GM20431 (cell line): ENCODE measurements around the gene UAP1L1.
"Not testable (repeated sequence)": the region's sequence is repeated elsewhere in the genome, so short reads cannot be mapped to it uniquely, and the experiment has no call there.

Experiments used
- in situ Hi-C: fragments of 300-500 bp; cut with MseI, MboI; formaldehyde crosslinking; loops from one replicate; pipeline ENCODE4 v1.15.0; 2020; ENCODE audit warnings: low sequenced_read_pairs; ENCODE audit not compliant: unreplicated experiment

Gene UAP1L1

DNA sequence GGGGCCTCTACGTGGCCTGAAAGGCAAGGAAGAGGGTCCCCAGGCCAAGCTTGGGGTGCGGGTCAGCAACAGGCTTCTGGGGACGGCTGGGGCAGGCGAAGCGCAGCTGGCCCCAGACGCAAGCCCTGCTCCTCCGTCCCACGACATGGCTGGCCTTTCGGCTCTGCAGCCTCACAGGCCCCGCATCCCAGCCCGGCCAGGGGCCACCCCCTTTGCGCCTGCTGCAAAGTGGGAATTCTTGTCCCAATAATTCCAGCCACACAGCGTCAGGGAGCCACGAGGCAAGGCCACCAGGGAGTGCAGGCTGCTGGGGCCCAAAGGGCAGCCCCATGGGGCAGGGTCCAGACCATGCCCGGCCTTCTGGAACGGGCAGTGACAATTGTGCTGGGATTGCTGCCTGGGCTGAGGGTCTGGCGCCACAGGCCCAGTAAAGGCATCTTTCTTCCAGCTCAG is 22.4 kb upstream of the UAP1L1 start:
- in situ Hi-C loops = no loop called here

DNA sequence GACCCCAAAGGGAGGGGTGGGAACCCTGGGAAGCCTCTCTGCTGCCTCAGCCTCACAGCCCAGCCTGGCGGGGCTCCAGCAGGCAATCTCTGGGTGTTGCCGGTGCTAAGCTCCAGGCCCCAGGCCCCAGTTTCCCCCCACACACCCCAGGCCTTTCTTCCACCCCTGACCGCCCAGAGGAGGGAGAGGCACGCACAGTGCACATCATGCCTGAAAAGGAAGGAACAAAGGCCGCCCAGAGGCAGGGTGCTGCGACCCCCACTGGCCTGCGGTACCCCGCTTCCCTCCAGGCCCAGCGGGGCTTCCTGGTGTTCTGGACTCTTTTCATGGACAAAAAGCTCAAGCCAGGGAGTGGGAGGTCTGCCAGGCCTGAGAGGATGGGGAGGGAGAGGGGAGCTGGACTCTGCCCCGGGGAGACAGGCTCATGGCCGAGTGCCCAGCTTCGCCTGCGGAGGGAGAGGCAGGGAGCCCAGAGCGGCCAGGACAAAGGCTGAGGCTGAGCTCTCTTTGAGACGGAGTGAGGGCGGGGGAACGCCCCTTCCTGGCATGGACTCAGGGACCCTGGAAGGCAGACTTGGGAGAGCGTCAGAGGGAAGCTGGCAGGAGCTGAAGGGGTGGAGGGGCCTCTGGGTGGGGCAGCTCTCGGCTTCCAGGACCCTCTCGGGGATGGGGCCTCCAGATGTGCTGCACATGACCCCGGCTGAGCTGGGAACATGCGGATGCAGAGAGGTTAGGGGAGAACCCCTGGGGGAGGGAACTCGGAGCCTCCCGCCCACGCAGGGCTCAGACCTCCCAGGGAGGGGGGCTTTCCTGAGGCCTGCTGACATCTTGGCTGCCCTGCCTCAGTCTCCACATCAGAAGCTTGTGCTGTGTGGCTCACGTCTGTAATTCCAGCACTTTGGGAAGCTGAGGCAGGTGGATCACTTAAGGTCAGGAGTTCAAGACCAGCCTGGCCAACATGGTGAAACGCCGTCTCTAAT is 21.6 kb upstream of the UAP1L1 start:
- in situ Hi-C loops = no loop called here

- in situ Hi-C loops = no loop called here
Measured at GRCh38 chr9:137056739-137057415, 20.4 kb upstream of the UAP1L1 start.

DNA sequence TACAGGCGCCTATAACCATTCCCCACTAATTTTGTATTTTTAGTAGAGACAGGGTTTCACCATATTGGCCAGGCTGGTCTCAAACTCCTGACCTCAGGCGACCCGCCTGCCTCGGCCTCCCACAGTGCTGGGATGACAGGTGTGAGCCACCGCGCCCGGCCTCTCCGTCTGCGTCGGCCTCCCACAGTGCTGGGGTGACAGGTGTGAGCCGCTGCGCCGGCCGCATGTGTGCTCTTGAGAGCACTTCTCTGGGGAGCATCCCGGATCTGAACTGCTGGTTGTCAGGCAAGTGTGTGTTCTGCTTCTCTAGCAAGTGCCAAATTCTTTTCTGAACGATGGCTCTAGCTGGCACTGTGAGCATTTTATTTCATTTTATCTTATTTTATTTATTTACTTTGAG is 19.8 kb upstream of the UAP1L1 start:
- in situ Hi-C loops = no loop called here

GRCh38 chr9:137058521-137059234 is 18.6 kb upstream of the UAP1L1 start:
- in situ Hi-C loops = no loop called here

DNA sequence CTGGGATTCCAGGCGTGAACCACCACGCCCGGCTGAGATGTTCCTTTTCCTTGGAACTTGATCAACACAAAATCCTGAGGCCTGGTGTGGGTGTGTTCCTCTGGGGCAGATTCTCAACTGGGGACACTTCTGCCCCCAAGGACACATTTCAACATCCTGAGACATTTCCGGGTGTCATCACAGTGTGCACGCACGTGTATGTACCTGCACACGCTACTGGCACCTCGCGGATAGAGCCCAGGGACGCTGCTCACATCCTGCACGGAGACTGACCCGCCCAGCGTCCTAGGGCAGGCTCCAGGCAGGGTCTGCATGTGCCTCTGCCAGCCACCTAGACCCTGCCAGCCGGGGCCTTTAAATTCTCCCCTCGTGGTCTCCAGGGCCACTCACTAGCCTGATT is 14.9 kb upstream of the UAP1L1 start:
- in situ Hi-C loops = no loop called here

- in situ Hi-C loops = not testable (repeated sequence)
Measured at GRCh38 chr9:137062798-137063197, 14.5 kb upstream of the UAP1L1 start.

DNA sequence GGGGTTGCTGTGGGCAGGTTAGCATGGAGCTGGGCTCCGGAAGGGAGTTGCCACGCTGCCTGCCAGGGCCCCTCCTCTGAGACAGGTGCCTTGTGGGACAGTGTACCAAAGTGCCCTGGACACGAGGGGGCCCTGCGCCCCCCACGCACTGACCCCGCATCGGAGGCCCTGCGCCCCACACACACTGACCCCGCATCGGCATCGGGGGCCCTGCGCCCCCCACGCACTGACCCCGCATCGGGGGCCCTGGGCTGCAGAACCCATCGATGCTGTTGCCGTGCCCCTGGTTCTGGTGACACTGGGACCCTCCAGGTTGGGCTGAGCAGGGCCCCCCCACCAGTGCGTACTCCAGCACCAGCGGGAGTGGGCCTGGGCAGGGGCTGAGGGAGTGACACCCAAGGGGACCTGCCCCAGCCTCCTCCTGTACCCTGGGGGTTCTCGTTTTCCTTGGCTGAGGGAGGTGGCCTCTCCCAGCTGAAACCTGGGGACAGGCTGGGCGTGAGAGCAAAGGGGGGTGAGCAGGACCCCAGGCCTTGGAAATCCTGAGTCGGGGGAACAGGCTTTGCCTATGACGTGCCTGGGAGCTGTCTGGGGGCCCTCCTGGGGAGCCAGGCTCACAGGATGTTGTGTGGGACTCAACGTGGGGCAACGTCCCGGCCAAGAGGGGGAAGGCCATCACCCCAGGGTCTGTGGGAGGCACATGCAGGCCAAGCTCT is 13.8 kb upstream of the UAP1L1 start:
- in situ Hi-C loops = no loop called here

GRCh38 chr9:137064027-137064879 is 13.1 kb upstream of the UAP1L1 start:
- in situ Hi-C loops = no loop called here

DNA sequence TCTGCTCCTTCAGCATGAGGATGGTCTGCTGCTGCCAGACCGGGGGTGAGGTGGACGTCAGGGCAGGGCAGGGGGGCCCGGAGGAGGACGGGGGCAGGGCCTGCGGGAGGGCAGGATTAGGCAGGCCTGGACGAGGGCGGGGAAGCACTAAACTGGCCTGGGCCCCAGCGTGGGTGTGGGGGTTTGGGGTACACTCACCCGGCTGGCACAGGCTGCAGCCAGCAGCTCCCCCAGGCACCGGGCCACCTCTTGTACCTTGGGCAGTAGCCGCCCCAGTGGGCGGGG is 12.5 kb upstream of the UAP1L1 start:
- in situ Hi-C loops = no loop called here

DNA sequence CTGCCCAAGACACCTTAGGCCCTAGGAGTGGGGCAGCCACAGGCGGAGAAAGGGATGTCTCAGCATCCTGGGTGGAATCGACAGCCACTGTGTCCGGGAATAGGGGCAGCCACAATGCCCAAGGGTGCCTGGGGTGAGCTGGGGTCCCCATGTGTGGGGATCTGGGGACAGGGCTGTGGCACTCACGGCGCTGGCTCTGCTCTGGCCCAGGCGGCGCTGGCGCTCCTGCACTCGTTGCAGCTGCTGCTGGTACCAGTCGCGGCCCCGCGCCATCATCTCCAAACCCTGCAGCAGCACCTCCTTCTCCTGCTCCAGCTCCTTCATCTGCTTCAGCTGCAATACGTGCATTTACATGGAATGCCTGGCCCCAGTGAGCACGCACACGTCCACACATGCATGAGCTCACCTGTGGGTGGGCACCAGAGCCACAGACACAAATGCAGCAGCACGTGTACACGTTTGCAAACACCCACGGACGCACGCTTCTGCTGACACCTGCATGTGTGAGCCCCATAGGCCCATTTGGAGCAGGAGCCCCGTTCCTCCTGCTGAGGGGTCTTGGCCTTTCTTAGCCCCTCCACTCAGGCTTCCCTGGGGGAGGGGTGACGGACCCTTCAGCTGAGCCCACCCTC is 11.9 kb upstream of the UAP1L1 start:
- in situ Hi-C loops = no loop called here

DNA sequence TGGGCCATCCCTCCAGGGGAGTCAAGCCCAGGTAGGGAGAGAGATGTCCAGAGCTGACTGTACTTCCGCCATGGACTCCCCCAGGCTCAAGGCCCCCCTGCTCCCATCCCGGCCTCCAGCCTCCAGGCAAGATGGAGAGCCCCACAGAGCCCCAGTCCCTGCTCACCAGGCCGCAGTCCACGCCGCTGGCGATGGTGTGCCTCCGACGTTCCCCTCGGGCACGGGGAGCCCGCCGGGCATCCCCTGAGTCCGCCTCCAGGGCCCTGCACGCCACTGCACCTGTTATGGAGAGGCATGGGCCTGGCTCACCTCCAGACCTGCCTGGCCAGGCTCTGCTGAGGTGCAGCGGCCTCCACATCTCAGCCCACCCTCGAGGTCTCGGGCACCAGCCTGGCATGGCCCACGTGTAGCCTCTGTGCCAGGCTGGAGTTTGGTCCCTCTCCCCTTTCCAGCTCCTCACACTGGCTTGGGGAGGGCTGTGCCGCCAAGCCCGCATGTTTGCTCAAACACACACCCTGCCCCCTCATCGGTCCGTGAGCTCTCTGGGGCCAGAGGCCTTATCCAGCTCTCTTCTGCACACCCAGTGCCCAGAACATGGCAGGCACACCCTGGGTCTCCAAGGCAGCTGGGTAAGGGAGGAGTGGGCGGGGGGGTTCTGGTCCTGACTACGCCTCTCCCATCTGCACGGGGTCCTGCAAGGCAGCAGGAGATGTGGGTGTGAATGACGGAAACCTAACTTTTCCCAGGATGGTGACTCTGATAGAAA is 11.0 kb upstream of the UAP1L1 start:
- in situ Hi-C loops = no loop called here

DNA sequence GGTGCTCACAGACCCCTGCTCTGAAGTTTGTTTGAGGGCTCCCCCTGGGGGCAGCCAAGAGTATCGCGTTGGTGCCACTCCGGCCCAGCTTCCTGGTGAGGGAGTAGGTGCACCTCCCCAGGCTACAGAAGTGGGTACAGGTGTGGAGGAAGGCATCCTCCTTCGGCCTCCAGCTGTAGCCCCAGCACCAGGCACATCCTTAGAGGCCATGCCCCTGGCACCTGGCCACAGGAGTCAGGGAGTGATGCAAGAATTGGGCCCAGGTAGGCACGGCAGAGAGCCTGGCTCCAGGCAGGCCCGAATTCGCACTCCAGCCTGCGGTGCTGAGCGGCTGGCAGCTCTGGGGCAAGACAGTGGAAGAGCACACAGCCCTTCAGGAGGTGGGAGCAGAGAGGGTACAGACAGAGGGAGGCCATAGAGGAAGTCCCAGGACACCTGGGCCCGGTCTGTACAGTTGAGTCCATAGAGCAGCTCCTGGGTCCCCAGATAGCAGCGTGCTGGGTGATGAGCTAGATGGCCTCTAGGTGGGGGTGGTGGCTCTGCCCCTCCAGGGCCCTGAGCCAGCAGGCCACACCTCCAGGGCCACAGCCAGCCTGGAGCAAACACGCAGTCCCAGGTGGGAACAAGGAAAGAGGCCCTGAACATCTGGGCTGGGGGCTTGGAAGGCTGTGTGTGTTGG is 9.3 kb upstream of the UAP1L1 start:
- in situ Hi-C loops = no loop called here

DNA sequence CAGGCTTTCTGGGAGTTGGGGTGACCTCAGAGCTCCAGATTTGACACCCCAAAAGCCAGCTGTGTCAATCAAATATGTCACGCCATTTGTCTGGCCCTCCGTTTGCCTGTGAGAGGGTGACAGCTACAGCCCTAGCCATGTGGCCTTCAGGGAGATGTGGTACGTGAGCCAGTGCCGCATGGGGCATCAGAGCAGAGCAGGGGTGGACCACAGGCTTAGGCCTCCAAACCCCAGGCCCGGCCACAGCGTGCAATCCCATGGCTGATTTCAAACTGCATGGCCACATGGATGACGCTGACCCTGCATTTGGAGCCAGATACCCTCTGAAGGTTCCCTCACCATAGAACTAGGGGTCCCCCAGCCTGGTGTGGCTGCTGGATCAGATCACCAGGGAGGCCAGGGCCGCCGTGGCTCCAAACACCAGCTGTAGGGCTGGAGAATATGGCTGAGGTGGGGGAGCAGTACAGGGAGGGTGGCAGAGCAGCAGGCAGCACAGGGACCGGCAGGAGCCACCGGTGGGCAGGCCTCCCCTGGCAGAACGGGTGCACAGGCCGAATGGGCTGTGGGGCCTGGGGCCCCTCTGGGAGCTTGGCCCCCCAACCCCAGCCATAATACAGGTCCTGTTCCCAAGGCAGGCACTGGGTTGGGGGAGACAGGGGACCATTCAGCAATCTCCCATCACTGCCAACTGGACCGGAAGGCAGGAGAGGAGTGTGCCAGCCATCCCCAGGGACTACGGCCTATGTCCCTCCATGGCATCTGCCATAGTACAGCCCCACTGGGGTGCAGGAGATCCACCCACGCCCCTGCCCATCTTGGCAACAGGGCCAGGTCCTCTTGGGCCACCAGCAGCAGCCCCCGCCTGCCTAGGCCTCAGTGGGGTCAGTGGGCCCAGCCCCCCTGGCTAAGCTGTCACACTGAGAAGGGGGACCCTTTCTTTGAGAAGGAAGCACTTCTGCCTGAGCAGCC is 8.5 kb upstream of the UAP1L1 start:
- in situ Hi-C loops = no loop called here

GRCh38 chr9:137069508-137070091 is 7.7 kb upstream of the UAP1L1 start:
- in situ Hi-C loops = no loop called here

DNA sequence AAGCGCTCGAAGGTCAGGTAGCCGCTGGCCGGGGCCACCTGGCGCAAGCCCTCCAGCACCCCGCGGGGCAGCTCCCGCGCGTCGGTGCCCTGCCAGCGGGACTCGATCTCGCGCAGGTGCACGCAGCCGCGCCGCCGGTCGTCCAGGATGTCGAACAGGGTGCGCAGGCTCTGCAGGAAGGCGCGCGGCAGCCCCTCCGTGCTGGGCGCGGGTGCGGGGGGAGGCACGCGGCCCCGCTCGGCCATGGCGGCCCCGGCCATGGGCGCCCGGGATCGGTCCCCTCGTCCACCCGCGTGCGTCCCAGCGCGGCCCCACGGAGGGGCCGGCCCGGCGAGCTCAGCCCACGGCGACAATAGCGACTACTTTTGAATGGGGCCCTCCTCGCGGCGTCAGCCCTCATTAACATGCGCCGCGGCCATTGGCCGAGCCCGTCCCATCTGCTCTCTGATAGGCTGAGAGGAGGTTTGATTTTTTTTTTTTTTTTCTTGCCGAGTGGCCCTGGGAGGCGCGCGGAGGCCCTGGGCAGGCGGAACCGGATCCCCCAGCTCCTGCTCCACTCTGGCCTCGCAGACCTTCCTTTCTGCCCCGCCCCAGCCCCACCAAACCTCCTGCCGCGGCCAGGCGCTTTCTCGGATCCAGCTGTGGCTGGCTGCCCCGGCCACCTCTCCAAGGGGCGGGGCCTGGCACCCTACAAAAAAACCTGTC is 7.0 kb upstream of the UAP1L1 start, which contains the start of gene SAPCD2:
Gene SAPCD2, minus strand, starts transcription at position 357 of the 705 bp plus-strand sequence. Its CDS starts 97 bp downstream, at position 260.
- in situ Hi-C loops = no loop called here
